Caco-2 (cell line): Measurements from ENCODE around the gene RNF126. TPM values are rescaled to one million over a fixed set of nuclear protein-coding genes. Genes with fewer than 3 reads are reported as not detected.

ENCODE experiments used
- BruUV-seq: library from RNA; stranded (reverse); fragments of 400-500 nt; replicated peaks from 2 replicates; lab custom pipeline; 2021; lab: Mats Ljungman, UMichigan
- CTCF ChIA-PET: fragments of 300-600 bp; sonication (Branson Sonifier 250); formaldehyde crosslinking; loops from one replicate; lab custom pipeline; 2022; ENCODE audit warnings: antibody characterized with exemption; lab: Charles Lee
- POLR2A ChIA-PET: fragments of 300-600 bp; sonication (Branson Sonifier 250); formaldehyde crosslinking; loops from one replicate; lab custom pipeline; 2022; ENCODE audit warnings: antibody characterized with exemption; lab: Charles Lee
- DNase-seq, 2 experiments: peaks; one replicate each; pipeline versions ENCODE4 v3.0.0 to v3.0.0-alpha.2; 2020 to 2022
- H3K27me3 ChIP-seq: replicated peaks from 2 replicates; pipeline ENCODE4 v1.6.0; 2011; ENCODE audit warnings: low read length; ENCODE audit not compliant: control insufficient read depth, insufficient read depth
- H3K36me3 ChIP-seq: 2 replicates; pipeline ENCODE4 v1.5.1; 2011; ENCODE audit warnings: low read length; ENCODE audit not compliant: control insufficient read depth, insufficient read depth
- H3K4me1 ChIP-seq: fragments of 250-450 bp; sonication (Bioruptor Pico); 2 replicates; pipeline ENCODE4 v1.5.1; 2020; ENCODE audit warnings: mild to moderate bottlenecking
- H3K4me3 ChIP-seq: 2 replicates; pipeline ENCODE4 v1.5.1; 2011; ENCODE audit warnings: low read depth, mild to moderate bottlenecking, control low read depth, low read length
- H3K9me3 ChIP-seq: fragments of 250-450 bp; sonication (Bioruptor Pico); 2 replicates; pipeline ENCODE4 v1.5.1; 2020; ENCODE audit warnings: mild to moderate bottlenecking, moderate library complexity
- H3K27ac Mint-ChIP-seq: one replicate; pipeline ENCODE4 v1.8.0; 2022; ENCODE audit warnings: mixed read lengths; ENCODE audit not compliant: unreplicated experiment
- H3K27me3 Mint-ChIP-seq: one replicate; pipeline ENCODE4 v1.8.0; 2022; ENCODE audit warnings: mixed read lengths; ENCODE audit not compliant: insufficient read depth, unreplicated experiment
- H3K36me3 Mint-ChIP-seq: one replicate; pipeline ENCODE4 v1.8.0; 2022; ENCODE audit warnings: mild to moderate bottlenecking, mixed read lengths; ENCODE audit not compliant: insufficient read depth, unreplicated experiment
- H3K4me1 Mint-ChIP-seq: one replicate; pipeline ENCODE4 v1.8.0; 2022; ENCODE audit warnings: low read depth, mixed read lengths; ENCODE audit not compliant: unreplicated experiment
- H3K4me3 Mint-ChIP-seq: one replicate; pipeline ENCODE4 v1.8.0; 2022; ENCODE audit warnings: mild to moderate bottlenecking, moderate library complexity, mixed read lengths; ENCODE audit not compliant: unreplicated experiment
- H3K9me3 Mint-ChIP-seq: one replicate; pipeline ENCODE4 v1.8.0; 2022; ENCODE audit warnings: mixed read lengths; ENCODE audit not compliant: unreplicated experiment
- intact Hi-C: fragments of 100-400 bp; cut with micrococcal nuclease; formaldehyde crosslinking; loops from one replicate; pipeline ENCODE4 v1.10.0; 2022; ENCODE audit not compliant: unreplicated experiment
- total RNA-seq: library from RNA; stranded (reverse); gene quantifications from 2 replicates; pipeline ENCODE4 v1.2.3, GENCODE V29; 2022
- TF ChIP-seq, protein P1 (sequence below), 2 experiments: fragments of 200-600 bp in 1 of 2; IDR thresholded peaks; 1 replicate in 1 of 2; 2 replicates in 1 of 2; pipeline versions ENCODE4 v1.5.1 to v1.8.0; 2011 to 2022; ENCODE audit warnings: antibody characterized with exemption in 1 of 2, control low read depth in 1 of 2, inconsistent platforms in 1 of 2, low read depth in 1 of 2, low read length in 1 of 2, mild to moderate bottlenecking in 1 of 2, moderate library complexity in 1 of 2; ENCODE audit not compliant: insufficient read depth in 1 of 2, severe bottlenecking in 1 of 2, unreplicated experiment in 1 of 2

RNF126 gene
- total RNA-seq, 1 experiment from 2014 or later, result 74.6 TPM

GRCh38 chr19:651114-651818 lies 11.7 kb downstream of the RNF126 start:
- H3K27me3 Mint-ChIP-seq, result no peaks in the 10 kb centered on the region
- no peaks in the 10 kb centered on the region for H3K9me3 ChIP-seq
- intact Hi-C loops, result no loop called here
- ChIA-PET POLR2A (no interaction called here), CTCF (no interaction called here)
- no peak overlapping the region for H3K27ac Mint-ChIP-seq
- TF ChIP-seq, protein P1, sequence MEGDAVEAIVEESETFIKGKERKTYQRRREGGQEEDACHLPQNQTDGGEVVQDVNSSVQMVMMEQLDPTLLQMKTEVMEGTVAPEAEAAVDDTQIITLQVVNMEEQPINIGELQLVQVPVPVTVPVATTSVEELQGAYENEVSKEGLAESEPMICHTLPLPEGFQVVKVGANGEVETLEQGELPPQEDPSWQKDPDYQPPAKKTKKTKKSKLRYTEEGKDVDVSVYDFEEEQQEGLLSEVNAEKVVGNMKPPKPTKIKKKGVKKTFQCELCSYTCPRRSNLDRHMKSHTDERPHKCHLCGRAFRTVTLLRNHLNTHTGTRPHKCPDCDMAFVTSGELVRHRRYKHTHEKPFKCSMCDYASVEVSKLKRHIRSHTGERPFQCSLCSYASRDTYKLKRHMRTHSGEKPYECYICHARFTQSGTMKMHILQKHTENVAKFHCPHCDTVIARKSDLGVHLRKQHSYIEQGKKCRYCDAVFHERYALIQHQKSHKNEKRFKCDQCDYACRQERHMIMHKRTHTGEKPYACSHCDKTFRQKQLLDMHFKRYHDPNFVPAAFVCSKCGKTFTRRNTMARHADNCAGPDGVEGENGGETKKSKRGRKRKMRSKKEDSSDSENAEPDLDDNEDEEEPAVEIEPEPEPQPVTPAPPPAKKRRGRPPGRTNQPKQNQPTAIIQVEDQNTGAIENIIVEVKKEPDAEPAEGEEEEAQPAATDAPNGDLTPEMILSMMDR (IDR thresholded peaks at IDR 0.05; ENCODE audit: insufficient read depth in 1 of 2, low read depth in 1 of 2, low read length in 1 of 2, severe bottlenecking in 1 of 2, unreplicated experiment in 1 of 2), result no peak
- DNase-seq, result no peak
- H3K36me3 ChIP-seq, result peaks cover 1% of the 10 kb centered on the region; the same call in 1 of the 2 replicates
- no peaks in the 10 kb centered on the region for H3K9me3 Mint-ChIP-seq
- H3K36me3 Mint-ChIP-seq, result peaks cover 57% of the 10 kb centered on the region
- H3K27me3 ChIP-seq, result no peaks in the 10 kb centered on the region
- no TSS peak for BruUV-seq
- H3K4me3 Mint-ChIP-seq, result no peak overlapping the region
- H3K4me1 Mint-ChIP-seq, result no peaks in the 10 kb centered on the region
- H3K4me1 ChIP-seq, result no peaks in the 10 kb centered on the region
- H3K4me3 ChIP-seq, result no peak overlapping the region

DNA sequence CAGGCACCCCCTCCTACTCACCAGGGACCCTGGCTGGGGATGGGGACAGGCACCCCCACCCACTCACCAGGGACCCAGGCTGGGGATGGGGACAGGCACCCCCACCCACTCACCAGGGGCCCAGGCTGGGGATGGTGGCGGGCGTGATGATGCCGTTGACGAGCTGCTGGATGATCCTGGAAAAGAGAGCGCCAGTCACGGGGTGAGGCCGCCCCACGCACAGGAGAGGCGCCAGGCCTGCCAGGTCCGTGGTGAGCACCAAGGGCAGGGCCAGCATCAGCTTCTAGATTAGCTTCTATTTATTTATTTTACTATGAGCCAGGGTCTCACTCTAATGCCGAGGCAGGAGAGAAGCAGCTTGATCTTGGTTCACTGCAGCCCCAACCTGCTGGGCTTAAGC lies 12.9 kb downstream of the RNF126 start:
- no TSS peak for BruUV-seq
- Mint-ChIP-seq H3K27me3 (no peaks in the 10 kb centered on the region), H3K9me3 (no peaks in the 10 kb centered on the region), H3K27ac (no peak overlapping the region), H3K36me3 (peaks cover 57% of the 10 kb centered on the region), H3K4me1 (no peaks in the 10 kb centered on the region), H3K4me3 (no peak overlapping the region)
- ChIA-PET POLR2A (no interaction called here), CTCF (no interaction called here)
- no peaks in the 10 kb centered on the region for H3K9me3 ChIP-seq
- intact Hi-C loops, result no loop called here
- peaks cover 1% of the 10 kb centered on the region; the same call in 1 of the 2 replicates for H3K36me3 ChIP-seq
- TF ChIP-seq, protein P1 (IDR thresholded peaks at IDR 0.05; ENCODE audit: insufficient read depth in 1 of 2, low read depth in 1 of 2, low read length in 1 of 2, severe bottlenecking in 1 of 2, unreplicated experiment in 1 of 2), result no peak
- no peak for DNase-seq
- no peaks in the 10 kb centered on the region for H3K4me1 ChIP-seq
- H3K4me3 ChIP-seq, result no peak overlapping the region
- H3K27me3 ChIP-seq, result no peaks in the 10 kb centered on the region

GRCh38 chr19:648904-649801 lies 13.9 kb downstream of the RNF126 start:
- H3K27me3 Mint-ChIP-seq, result no peaks in the 10 kb centered on the region
- BruUV-seq, result no TSS peak
- H3K36me3 Mint-ChIP-seq, result peaks cover 53% of the 10 kb centered on the region
- intact Hi-C loops, result no loop called here
- no peak for DNase-seq
- H3K9me3 Mint-ChIP-seq, result no peaks in the 10 kb centered on the region
- H3K4me1 Mint-ChIP-seq, result no peaks in the 10 kb centered on the region
- H3K4me1 ChIP-seq, result no peaks in the 10 kb centered on the region
- no peaks in the 10 kb centered on the region; the same call in 1 of the 2 replicates for H3K36me3 ChIP-seq
- no peaks in the 10 kb centered on the region for H3K27me3 ChIP-seq
- TF ChIP-seq, protein P1 (IDR thresholded peaks at IDR 0.05; ENCODE audit: insufficient read depth in 1 of 2, low read depth in 1 of 2, low read length in 1 of 2, severe bottlenecking in 1 of 2, unreplicated experiment in 1 of 2), result no peak
- ChIA-PET POLR2A (no interaction called here), CTCF (no interaction called here)
- no peaks in the 10 kb centered on the region for H3K9me3 ChIP-seq
- H3K27ac Mint-ChIP-seq, result no peak overlapping the region
- no peak overlapping the region for H3K4me3 ChIP-seq
- H3K4me3 Mint-ChIP-seq, result no peak overlapping the region
